Left hindlimb (tissue), 1 donor: Measurements from ENCODE around the gene MGLL.

ENCODE experiments used
- DNase-seq: peaks from one replicate; pipeline ENCODE4 v3.0.0-alpha.2; 2018

The MGLL gene

GRCh38 chr3:127822041-127822681, at the start of gene MGLL:
MGLL (minus strand) TSS chr3:127822515; CDS start chr3:127822318, 197 bp downstream.
- no peak for DNase-seq

DNA sequence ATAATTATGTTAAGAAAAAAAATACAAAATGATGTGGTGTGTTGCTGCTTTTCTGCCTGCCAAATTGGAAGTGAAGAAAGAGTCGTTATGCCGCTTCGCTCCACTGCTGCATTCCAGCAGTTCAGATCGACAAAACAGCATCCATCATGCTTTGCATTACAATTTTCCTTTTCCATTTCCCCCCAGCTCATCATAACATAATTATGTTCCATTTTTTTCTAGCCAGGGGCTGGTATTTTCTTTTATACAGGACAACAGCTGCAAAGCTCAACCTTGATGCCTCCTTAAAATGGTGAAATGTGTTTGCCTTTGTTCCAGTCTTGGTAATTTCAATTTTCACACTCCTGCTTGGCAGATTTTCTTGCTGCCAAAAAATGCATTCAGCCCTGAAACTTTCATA, 47.8 kb upstream of the MGLL start:
- no peak for DNase-seq

DNA sequence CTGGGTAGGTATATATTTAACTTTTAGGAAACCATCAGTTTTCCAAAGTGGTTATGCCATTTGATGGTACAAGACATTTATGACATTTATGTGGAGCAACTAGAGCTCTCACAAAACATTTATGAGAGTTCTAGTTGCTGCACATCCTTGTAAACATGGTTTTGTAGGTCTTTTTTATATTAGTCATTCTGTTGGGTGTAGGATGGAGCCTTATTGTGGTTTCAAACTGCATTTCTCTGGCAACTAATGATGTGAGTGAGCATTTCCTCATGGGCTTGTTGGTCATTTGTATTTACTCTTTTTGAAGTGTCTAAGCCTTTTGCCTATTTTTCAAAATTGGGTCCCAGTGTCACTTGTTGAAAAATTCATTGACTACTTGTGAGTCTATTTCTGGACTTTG, 45.7 kb upstream of the MGLL start:
- DNase-seq: no peak

DNA sequence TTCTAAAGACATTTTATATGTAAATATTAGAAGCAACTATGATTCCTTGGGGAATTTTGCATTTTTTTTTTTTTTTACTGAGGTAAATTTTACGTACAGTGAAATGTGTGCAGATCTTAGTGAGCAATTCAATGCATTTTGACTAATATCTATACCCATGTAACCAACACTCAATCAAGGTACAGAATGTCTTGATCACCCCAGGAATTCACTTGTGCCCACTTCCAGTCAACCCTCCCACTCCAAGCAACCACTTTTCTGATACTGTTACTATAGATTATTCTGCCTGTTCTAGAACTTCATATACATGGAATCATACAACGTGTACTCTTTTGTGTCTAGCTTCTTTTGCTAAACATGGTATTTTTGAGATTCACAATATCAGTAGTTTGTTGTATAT, 45.1 kb upstream of the MGLL start:
- no peak for DNase-seq

DNA sequence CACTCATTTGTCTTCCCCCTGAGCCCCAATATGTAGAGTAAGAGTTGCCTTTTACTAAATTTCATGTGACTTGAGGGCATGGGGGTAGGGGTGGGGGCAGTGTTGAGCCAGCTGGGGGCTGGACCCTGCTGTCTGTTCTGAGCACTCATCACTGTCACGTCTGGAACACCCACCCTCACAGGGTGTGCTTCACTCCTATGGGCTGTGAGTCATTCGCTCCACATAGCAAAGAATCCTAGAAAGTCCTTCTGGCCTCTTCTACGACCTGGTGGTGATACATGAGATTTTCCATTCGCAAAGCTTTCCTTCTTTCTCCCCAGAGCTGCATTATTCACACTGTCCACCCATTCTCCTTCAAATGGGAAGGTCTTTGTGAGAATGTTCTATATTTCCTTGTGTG, 43.6 kb upstream of the MGLL start:
- no peak for DNase-seq

- no peak for DNase-seq
These were observed 37.9 kb upstream of the MGLL start for GRCh38 chr3:127860211-127860696.

DNA sequence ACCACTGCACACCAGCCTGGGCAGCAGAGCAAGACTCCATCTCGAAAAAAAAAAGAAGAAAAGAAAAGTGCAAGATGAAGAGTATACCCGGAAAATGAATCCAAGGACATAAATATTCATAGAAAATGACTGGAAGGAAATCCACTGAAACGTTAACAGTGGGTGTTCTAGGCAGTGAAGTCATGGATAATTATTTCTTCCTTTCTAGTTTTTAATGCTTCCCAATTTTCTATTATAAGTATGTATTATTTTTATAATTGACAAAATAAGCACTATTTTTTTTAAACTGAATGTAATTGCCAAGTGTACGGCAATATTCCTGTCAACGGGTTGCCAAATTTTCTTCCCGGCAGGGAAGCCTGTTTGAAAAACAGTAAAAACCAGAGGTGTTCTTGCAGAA, 37.4 kb upstream of the MGLL start:
- DNase-seq: no peak

GRCh38 chr3:127858937-127859336, 36.6 kb upstream of the MGLL start:
- DNase-seq: no peak

- DNase-seq: no peak
These were observed 36.2 kb upstream of the MGLL start for GRCh38 chr3:127858521-127858920.

GRCh38 chr3:127857333-127857732, 35.0 kb upstream of the MGLL start:
- no peak for DNase-seq

GRCh38 chr3:127856801-127857200, 34.5 kb upstream of the MGLL start:
- DNase-seq: no peak

DNA sequence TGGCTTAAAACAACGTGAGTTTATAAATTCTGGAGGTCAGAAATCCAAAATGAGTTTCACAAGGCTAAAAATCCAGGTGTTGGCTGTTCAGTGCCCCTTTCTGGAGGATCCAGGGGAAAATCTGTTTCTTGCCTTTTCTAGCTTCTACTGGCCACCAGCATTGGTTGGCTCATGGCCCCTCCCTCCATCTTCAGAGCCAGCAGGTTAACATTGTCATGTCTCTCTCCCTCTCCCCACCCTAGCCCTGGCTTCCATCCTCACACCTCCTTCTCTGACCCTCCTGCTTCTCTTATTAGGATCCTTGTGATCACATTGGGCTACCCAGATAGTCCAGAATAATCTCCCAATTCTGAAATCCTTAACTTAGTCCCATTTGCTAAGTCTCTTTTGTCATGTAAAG, 32.9 kb upstream of the MGLL start:
- no peak for DNase-seq

DNA sequence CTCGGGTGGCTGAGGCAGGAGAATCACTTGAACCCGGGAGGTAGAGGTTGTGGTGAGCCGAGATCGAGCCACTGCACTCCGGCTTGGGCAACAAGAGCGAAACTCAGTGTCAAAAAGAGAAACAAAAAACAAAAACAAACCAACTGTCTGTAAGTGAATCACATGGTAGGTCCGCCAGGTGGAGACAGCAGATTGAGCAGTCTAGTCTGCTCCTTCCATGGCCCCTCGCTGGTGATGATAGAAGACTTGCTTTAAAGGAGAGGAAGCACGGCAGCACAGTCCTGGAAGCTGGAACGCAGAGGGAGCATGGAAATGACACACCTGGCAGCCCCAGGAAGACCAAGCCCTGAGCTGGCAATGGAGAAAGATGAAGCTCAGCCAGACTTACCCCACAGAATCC, 31.4 kb upstream of the MGLL start:
- no peak for DNase-seq

DNA sequence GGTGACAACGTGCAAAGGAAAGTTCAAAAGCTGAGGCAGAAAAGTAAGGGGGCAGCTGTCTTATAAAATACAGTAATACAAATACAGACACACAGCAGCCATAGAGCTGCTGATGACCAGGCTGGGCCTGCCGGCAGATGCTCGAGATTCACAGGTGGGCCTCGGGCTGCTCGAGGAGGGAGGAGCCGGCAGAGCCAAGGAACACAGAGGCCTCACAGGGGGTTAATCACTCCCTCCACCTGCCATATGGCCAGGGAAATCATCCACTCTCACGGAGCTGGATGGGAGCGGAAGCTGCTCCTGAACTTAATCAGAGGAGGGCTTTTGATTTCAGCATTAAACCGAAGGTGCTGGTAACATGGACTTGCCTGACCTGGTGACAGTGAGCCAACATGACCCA, 29.6 kb upstream of the MGLL start:
- DNase-seq: no peak

DNA sequence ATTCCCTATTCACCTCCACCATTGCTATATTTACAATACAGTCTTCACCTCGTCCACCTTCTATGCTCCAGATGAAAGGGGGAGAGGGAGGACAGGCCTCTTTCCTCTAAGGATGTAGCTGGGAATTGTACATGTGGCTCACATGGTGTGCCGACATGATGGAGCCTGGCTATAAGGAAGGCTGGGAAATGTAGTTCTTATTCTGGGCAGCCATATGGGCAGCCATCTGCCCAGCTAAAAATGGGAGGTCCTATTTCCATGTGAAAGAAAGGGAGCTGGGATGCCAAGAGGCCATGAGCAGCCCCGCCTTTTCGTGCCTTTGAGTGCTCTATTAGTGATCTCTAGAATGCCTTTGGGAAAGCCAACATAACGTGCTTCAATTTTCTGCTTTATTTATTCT, 27.1 kb upstream of the MGLL start:
- no peak for DNase-seq

- no peak for DNase-seq
These were observed 26.1 kb upstream of the MGLL start for GRCh38 chr3:127848131-127849129.

GRCh38 chr3:127847236-127847720, 25.0 kb upstream of the MGLL start:
- no peak for DNase-seq

DNA sequence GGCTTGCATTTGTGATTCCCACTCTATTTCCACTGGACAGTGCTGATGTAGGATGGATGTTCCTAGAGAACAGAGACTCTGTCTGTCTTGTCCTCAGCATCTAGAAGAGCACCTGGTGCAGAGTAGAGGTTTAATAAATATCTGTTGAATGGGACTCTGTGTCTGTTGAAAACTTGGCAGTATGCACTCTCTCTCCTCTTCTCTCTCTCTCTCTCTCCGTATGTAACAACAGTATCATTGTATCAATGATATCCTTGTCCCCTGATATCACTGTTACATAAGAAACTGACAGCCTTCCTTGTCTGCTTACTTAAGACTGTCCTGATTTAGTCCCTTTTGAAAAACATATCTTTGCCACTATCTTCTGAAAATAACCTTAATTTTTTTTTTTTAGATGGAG, 24.3 kb upstream of the MGLL start:
- DNase-seq: no peak

GRCh38 chr3:127844326-127844942, 22.1 kb upstream of the MGLL start:
- DNase-seq: no peak

DNA sequence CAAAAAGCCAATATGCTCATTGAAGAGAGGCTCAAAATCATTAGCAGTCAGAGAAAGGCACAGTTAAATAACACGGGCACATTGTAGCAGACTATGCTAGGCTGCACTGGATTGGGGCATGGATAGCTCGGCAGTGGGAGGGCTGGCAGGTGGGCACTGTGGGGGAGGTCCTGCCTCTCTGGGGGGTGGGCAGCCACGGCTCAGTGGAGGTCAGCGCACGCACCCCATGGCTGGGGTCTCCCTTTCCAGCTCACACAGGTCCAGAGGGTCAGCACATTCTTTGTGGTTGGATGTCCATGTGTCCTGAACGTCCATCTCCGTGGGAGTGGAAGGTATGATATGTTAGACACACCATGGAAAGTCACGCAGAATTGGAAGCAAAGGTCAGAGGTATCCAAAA, 18.4 kb upstream of the MGLL start:
- no peak for DNase-seq

DNA sequence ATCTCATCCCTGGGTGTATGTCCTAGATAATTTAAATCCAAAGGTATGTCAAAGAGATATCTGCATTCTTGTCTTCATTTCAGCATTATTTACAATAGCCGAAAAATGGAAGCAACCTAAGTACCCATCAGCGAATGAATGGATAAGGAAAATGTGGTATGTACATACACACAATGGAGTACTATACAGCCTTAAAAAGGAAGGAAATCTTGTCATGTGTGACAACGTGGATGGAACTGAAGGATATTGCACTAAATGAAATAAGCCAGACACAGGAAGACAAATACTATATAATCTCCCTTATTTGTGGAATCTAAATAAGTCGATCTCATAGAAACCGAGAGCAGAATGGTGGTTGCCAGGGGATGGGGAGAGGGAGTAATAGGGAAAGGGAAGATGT, 16.8 kb upstream of the MGLL start:
- DNase-seq: no peak

GRCh38 chr3:127835993-127836882, 13.9 kb upstream of the MGLL start:
- DNase-seq: no peak
